A204.1 (cell line): ENCODE results near the gene CNBP.
"Not testable (repeated sequence)": the region's sequence is repeated elsewhere in the genome, so short reads cannot be mapped to it uniquely, and the experiment has no call there.

ENCODE experiments used
- FAIRE-seq: peaks from 2 replicates; lab custom pipeline; 2012; peaks lifted over from hg19 to GRCh38; lab: Jason Lieb, UNC

The CNBP gene

DNA sequence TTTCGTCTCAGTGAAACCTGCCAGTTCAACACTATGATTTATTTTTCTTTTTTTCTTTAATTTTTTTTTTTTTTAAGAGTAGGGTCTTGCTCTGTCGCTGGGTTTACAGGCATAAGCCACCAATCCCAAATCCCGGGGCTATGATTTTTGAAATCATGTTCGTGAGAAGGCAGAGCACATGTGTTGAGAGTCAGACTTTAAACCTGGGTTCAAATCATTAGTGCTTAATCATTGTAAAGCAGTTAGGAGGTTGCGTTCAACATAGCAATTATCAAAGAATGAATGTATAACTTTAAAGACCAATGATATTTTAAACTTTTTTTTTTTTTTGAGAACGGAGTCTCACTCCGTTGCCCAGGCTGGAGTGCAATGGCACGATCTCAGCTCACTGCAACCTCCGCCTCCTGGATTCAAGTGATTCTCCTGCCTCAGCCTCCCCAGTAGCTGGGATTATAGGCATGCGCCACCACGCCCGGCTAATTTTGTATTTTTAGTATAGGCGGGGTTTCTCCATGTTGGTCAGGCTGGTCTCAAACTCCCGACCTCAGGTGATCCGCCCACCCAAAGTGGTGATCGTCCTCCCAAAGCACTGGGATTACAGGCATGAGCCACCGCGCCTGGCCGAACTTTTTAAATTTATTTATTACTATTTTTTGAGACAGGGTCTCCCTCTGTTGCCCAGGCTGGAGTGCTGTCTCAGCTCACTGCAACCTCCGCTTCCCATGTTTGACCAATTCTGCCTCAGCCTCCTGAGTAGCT lies 1.3 kb upstream of the CNBP start:
- FAIRE-seq, result not testable (repeated sequence)

DNA sequence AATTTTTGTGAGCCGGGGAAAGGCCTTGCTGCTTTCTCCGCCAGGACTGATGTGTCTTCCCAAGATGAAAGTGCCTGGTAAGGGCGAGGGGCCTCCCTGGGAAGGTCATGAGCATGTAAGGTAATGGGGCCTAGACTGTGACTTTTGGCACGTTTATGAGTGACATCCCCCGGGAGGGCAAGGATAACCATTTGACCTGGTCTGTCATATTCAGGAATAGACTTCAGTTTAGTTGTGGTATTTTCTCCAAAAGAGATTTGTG lies 631 bp upstream of the CNBP start:
- no peak for FAIRE-seq

DNA sequence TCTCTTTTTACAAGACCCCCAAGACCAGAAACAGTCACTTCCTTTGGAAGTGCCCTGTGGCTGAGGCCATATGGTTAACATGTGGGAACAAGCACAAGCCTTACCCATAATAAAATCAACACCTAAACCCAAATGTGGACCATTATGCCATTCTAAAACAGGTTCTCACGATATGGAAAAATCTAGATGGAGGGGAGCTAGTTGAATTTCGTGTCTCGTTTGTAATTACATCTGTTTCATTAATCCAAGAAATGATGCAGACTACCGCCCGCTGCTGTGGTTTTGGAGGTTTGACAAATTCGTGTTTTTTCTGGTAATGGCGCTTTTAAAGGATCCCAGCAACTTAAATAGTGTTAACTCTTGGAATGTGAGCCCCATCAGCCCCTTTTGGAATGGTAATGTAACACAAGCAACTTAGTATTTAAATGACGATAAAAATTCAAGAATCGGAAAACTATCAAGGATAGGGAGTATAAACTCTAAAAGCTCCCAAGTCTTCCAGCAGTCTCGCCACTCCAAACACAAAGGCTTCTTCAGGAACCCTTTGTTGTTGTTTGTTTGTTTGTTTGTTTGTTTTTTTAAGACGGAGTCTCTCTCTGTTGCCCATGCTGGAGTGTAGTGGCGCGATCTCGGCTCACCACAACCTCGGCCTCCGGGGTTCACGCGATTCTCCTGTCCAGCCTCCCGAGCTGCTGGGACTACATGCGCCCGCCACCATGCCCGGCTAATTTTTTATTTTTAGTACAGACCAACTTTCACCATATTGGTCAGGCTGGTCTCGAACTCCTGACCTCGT lies 1.1 kb downstream of the CNBP start:
- no peak for FAIRE-seq

DNA sequence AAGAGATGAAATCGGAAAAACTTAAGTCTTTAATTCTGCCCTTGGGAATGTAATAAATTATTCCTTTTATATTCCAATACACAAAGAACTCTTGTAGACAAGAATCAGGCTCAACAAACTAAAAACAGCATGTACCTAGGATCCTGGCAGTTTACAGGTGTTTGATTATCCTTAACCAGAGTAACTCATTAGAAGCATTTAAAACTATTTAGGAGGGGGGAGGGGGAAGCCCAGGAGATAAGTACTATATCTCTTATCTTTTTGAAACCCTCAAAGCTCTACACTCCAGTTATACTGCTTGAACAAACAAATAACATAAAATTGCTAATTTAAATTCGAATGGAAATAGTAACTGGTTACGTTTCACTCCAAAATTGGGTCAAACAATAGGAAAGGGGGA lies 1.9 kb downstream of the CNBP start:
- no peak for FAIRE-seq

DNA sequence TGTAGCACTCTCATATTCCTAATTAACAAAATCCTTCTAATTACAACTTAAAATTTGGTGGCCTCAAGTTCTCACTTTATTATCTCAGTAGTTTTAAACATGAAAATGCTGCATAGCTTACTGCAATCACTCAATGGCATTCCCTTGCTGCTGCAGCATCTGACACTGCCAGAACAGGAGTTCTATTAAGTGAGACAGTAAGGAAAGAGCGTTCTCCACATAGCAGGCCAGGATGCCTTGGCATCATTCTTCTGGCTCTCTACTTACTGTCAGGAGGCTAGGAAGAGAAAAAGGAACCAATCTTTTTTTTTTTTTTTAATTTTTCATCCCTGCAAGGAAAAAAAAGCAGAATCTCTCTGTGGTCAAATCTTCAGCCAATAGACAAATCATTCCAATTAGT lies 3.2 kb downstream of the CNBP start:
- no peak for FAIRE-seq

DNA sequence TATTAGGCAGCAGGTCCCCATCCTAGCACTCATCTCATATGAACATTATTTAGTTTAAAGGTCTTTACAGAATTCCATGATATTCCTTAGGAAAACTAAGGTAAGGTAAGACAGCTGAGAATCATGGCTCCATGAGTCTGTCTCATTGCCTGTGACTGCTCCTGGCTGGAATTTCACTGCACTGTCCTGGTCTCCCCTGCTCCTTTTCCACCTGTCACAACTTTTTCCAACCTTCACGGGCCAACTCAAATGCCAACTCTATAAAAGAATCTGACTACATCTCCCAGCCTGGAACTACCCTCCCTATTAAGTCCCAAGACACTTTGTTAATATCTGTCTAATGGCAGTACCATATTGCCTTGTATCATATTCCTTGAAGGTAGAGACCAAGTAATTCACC lies 7.6 kb downstream of the CNBP start:
- FAIRE-seq, result no peak

DNA sequence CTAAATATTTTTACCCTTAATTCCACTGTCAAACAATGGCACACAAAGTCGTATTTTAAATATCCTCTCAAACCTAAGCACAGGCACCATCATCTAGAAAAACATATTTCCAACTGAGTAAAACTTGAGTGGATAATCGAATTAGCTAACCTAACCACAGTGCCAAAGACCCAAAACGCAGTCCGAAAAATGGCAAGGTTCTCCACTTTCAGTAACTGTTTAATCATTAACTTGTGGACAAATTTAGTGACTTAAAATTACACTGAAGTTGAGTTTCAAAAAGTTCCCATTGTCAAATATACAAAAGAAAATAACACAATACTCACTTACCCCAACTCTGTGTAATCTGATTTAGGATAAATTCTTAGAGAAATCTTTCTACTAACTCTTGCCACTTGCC lies 10.0 kb downstream of the CNBP start:
- no peak for FAIRE-seq

DNA sequence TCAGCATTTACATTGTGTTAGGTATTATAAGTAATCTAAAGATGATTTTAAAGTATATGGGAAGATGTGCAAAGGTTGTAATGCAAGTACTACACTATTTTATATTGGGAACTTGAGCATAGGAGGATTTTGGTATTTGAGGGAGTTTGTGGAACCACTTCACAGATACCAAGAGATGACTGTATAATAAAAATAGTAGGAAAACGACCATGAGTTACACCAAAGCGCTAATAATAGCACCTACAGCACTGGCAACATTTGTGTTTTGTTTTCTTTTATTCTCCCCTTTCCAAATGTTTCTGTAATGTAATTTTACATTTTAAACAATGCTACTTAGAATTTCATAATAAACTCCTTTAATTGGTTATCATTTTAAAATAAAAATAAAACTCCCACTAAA lies 10.5 kb downstream of the CNBP start:
- no peak for FAIRE-seq

DNA sequence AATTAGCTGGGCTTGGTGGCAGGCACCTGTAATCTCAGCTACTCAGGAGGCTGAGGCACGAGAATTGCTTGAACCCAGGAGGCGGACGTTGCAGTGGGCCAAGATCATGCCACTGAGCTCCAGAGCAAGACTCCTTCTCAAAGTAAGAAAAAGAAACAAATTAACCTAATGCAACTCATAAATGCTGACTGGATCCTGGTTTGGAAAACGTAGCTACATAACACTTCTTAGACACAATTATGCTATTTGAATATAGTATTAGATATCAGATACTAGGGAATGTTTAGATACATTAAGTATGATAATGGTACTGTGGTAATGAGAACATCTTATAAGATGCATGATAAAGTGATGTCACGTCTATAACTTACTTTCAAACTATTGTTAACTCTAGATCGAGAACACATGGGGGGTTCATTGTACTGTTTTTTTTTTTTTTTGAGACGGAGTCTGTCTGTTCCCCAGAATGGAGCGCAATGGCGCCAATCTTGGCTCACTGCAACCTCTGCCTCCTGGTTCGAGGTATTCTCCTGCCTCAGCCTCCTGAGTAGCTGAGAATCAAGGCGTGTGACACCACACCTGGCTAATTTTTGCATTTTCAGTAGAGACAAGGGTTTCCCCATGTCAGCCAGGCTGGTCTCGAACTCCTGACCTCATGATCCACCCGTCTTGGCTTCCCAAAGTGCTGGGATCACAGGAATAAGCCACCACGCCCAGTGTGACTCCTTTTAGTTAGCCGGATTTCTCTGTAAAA lies 16.9 kb downstream of the CNBP start:
- FAIRE-seq, result no peak

DNA sequence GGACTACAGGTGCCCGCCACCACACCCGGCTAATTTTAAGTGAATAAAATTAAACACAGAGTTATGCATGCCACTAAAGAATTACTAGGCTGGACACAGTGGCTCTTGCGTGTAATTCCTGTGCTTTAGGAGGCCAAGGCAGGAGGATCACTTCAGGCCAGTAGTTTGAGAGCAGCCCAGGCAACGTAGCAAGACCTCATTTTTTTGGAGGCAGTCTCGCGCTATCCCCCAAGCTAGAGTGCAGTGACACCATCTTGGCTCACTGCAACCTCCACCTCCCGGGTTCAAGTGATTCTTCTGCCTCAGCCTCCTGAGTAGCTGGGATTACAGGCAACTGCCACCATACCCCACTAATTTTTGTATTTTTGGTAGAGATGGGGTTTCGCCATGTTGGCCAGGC lies 18.1 kb downstream of the CNBP start:
- not testable (repeated sequence) for FAIRE-seq

DNA sequence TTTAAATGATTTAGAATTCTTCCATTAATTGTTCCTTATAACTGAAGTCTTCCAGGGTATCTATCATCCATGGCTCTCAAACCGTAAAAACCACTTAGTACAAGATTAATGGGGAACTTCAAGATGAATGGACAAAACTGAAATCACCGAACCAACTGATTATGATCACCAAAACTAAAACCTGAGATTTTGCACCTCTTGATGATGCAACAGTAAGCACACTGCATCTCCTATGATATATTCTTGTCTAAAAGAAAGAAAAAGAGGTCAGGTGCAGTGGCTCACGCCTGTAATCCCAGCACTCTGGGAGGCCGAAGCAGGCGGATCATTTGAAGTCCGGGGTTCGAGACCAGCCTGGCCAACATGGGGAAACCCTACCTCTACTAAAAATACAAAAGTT lies 19.2 kb downstream of the CNBP start:
- FAIRE-seq, result no peak

DNA sequence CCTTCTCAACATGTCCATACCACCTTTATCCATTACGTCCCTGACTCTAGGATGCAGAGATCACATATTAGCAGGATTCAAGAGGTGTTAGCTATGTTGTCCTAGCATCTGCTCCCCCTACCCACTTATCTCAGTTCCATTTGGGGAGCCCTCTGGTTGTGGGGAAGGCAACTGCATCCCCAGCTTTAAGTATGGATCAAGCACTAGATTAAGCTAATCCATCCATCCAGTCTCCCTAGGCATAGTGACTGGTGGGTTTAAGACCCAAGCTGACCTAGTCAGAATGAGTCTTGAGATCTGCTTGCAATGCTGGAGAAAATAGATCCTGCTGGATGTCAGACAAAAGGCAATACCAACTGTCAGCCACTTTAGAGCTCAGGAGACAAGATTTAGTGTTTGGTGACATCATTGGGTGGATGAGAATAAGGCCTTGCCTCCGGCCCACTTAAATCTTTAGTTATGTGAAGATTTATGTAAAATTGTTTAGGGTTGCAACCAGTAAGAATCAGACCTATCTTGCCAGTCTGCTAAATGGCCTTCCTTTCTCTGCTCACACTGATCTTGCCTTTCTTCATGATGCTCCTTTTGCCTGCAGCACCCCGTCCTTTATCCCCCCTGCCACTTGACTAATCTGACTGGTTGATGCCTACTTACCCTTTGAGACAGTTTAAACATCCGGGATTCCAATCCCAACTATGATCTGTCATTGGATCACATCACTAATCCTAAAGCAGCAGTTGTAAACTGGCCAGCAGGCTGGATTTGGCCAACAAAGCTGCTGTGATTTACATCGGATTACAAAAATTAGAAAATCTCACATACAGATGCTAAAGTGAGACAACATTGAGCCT lies 20.7 kb downstream of the CNBP start:
- FAIRE-seq, result no peak

DNA sequence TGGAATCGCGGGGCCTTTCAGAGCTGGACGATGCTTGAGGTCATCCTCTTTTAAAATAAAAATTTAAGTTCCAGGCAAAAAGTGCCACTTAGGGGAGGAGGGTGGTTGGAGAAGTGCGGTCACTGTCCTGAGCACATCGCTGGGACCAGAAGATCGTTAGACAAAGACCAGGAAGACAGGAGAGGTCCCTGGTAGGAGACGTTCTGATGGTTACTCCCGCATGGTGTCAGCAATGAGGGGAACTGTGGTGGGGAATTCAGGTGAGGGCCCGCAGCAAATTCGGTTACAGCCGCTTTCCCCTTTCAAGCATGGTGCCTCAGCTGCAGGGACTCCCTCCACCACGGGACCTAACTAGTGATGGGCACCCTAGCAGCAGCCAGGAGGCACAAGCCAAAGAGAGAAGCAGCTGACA lies 21.8 kb downstream of the CNBP start:
- FAIRE-seq, result no peak

DNA sequence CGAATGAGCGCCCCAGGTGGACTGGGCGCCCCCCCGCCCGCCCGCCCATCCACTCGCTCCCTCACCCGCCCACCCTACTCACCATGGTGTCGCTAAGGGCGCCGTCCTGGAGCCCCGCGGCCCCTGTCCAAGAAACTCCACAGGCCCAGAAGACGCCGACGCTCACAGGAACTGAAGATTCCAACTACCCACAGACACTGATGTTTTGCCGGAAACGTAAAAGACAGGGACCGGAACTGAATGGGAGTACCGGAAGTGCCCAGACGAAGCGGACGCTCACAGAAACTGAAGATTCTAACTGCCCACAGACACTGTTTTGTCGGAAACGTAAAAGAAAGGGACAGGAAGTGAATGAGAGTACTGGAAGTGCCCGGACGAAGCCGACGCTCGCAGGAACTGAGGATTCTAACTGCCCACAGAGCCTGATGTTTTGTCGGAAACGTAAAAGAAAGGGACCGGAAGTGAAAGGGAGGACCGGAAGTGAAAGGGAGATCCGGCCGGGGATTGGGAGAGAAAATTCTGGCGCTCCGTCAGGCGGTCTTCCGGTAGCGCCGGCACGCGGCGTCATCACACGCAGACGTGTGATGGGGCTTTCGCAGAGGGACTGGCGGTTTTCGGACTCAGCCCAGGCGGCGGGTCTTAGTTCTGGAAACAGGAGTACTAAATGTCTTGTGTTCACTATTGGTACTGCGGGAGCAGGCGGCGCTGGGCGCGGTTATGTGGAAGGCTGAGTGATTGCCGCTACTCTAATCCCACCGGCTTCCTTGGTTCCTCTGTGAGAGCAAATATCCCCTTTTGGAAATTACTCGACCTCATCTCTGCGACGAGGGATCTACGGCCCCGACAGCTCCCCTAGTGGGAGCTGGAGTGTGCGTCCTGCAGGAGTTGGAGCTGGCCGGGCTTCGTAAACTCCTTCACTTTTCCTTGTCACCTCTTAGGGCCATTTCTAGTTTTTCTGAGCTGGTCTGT lies 22.5 kb downstream of the CNBP start, which contains the start of gene ISY1:
TSS of gene ISY1 (minus strand) at position 173 of the 969 bp plus-strand sequence. CDS start at position 85, 88 bp downstream.
- peak; percentile 83 for FAIRE-seq

DNA sequence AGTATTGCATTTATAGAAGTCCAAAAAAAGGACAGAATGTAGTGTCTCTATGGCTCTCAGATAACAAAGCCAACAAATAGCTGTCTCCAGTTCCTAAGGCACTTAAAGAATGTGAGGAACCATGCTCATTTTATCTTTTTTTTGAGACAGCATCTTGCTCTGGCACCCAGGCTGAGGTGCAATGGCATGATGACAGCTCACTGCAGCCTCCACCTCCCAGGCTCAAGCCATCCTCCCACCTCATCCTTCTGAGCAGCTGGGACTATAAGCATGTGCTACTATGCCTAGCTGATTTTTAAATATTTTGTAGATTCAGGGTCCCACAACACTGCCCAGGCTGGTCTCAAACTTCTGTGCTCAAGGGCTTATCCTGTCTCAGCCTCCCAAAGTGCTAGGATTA lies 38.9 kb downstream of the CNBP start:
- no peak for FAIRE-seq

DNA sequence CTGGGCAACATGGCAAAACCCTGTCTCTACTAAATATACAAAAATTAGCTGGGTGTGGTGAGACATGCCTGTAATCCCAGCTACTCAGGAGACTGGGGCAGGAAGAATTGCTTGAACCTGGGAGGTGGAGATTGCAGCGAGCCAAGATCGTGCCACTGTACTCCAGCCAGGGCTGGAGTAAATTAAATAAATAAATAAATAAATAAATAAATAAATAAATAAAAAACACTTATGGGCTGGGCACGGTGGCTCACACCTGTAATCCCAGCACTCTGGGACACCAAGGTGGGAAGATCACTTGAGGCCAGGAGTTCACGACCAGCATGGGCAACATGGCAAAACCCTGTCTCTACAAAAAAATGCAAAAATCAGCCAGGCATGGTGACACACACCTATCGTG lies 42.7 kb downstream of the CNBP start:
- not testable (repeated sequence) for FAIRE-seq

DNA sequence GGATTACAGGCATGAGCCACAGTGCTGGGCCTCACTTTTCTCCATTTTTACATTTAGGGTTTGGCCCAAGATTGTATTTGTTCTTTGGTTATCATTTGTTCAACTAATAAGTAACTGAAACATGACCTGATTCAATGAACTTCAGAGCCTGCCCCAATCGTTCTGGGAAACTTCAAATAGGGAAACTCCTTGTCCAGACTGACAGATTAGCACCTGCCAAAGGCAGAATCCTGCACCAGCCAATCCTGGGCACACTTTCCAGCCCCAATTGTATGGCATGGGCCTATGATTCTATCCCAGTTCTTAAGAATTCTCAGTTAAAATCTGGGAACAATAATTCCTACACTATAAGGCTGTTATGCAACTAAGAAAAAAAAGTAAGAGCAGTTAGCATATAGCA lies 43.8 kb downstream of the CNBP start:
- FAIRE-seq, result no peak

DNA sequence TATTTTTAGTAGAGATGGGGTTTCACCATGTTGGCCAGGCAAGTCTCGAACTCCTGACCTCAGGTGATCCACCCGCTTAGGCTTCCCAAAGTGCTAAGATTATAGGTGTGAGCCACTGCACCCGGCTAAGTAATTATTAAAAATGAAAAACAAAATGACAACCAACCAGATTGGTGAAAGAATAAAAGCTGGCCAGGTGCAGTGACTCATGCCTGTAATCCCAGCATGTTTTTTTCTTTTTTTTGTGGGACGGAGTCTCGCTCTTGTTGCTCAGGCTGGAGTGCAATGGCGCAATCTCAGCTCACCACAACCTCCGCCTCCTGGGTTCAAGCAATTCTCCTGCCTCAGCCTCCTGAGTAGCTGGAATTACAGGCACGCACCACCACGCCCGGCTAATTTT lies 47.4 kb downstream of the CNBP start:
- FAIRE-seq, result not testable (repeated sequence)

DNA sequence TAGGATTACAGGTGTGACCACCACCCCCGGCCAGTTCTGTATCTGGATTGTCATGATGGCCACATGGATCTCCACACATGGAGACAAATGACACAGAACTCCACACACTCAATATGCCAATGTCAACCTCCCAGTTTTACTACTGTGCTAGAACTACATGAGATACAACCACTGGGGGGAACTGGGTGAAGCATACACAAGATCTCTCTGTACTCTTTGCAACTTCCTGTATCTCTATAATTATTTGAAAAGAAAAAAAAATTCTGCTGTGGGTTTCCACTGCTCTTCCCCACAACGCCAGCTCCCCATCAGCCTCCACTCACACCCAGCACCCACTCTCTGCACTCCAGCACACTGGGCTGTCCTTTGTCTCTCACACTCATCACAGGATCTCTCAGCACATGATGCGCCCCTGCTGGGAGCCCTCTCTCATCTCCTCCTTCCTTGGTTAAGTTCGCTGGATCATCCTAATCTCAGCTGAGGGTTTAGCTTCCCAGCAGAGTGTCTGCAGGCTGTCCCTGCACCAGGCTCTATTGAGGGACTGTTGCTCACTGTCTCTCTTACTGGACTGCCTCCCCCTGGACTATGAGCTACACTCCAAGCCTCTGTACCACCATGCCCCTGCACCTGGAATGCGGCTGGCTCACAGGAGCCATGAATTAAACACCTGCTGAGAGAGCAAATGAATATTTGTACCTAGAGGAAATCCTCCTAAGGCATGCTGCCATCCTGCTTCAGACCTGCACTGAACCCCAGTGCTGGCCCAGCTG lies 51.4 kb downstream of the CNBP start:
- no peak for FAIRE-seq

DNA sequence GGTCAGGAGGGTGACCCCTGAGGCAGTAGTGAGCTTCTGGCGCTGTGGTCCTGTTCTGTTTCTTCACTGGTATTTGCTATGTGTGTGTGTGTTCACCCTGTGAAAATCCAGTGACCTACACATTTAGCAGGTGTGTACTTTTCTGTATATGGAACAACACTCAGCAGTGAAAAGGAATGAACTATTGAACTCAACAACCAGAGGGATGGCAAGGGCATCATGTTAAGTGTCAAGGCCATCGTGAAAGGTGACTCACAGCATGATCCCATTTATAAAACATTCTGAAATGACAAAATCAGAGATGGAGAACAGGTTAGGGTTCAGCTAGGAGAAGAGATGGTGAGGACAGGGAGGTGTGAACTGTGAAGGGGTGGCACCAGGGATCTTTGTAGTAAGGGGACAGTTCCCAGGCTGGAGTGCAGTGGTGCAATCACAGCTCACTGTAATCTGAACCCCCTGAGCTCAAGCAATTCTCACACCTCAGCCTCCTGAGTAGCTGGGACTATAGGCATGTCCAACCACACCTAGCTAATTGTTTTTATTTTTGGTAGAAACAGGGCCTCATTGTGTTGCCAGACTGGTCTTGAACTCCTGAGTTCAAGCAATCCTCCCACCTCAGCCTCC lies 52.1 kb downstream of the CNBP start:
- no peak for FAIRE-seq
